ENCODE results near the gene BLMH.
A peak's percentile ranks its signal among the peaks of the same experiment; 100 is the strongest.

BLMH gene

DNA sequence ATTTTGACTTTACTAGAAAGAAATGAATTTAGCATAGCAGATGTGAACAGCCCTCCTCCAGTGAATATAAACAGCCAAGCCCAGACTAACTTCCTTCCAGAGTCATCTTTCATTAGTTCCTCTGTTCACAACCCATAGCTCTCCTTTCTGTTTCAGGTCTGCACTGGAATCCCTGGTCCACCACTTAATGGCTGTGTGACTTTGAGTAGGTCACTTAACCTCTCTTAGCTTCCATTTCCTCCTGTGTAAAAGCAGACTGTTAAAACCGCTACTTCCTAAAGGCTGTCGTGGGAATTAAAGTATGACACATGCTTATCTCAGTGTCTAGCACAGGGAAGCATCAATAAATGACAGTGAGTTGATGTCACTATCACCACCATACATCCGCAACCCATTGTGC lies 63.7 kb downstream of the BLMH start:
- peaks cover 11 to 15% of the 10 kb centered on the region in 2 experiments for H3K4me1 ChIP-seq (ENCODE audit: control insufficient read depth in 1 of 2, insufficient read depth in 2 of 2, low read length in 2 of 2)
- H2AK5ac ChIP-seq (ENCODE audit: low read length), result no peak overlapping the region
- peaks cover 4% of the 10 kb centered on the region for H3K79me1 ChIP-seq (ENCODE audit: low read length)
- H3K27ac ChIP-seq (ENCODE audit: low read depth, low read length), result no peak overlapping the region
- no peaks in the 10 kb centered on the region for H3K36me3 ChIP-seq (ENCODE audit: control insufficient read depth in 1 of 2, insufficient read depth in 2 of 2, low read length in 2 of 2)
- no peak for DNase-seq
- H2AFZ ChIP-seq (ENCODE audit: insufficient read depth, low read length, poor library complexity), result no peak overlapping the region
- H3K4me2 ChIP-seq (ENCODE audit: low read length), result no peak overlapping the region
- no peak overlapping the region for H2BK5ac ChIP-seq (ENCODE audit: low read depth, low read length, poor library complexity)
- H3K9me3 ChIP-seq (ENCODE audit: insufficient read depth, low read depth, low read length), result no peaks in the 10 kb centered on the region
- no peaks in the 10 kb centered on the region for H3K79me2 ChIP-seq (ENCODE audit: control insufficient read depth, insufficient read depth, low read length, poor library complexity)
- no peak overlapping the region for H3K23ac ChIP-seq (ENCODE audit: low read length)
- no peak overlapping the region for H3K4me3 ChIP-seq (ENCODE audit: low read depth, low read length)
- no peak overlapping the region for H4K12ac ChIP-seq (ENCODE audit: low read depth, low read length)
- H2BK120ac ChIP-seq (ENCODE audit: insufficient read depth, low read length, poor library complexity), result no peak overlapping the region
- no CpG with 5 or more reads among the region's 3 CpGs for WGBS (ENCODE audit: extremely low coverage, insufficient coverage, insufficient read length)
- no peaks in the 10 kb centered on the region for H3K27me3 ChIP-seq (ENCODE audit: insufficient read depth, low read length)
- no peak overlapping the region for H3K9ac ChIP-seq (ENCODE audit: low read length)
- no peak overlapping the region for H4K91ac ChIP-seq (ENCODE audit: low read depth, low read length)
- no peak overlapping the region for H4K8ac ChIP-seq (ENCODE audit: low read depth, low read length)
- H3K4ac ChIP-seq (ENCODE audit: low read depth, low read length), result no peak overlapping the region
- no peak overlapping the region for H3K18ac ChIP-seq (ENCODE audit: low read length)
- no peak overlapping the region for H3K14ac ChIP-seq (ENCODE audit: low read length)
- H2BK12ac ChIP-seq (ENCODE audit: low read length), result no peak overlapping the region

DNA sequence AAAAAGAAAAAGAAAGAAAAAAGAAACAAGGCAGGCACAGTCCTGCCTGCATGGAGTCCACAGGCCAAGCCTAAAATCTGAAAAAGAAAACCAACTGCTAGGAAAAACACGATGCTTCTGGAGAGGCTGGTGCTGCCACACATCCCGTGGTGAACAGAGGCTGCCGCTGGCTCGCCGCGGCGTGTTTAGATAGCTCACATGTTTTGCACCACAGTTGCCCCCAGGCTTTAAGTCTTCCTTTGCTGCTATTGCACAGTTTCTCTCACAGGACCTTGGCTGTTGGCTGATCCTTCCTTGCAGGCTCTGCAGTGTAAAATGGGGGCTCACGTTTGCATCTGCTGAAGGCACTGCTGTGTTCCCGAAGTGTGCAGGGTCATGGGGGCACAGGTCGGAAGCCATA lies 64.9 kb downstream of the BLMH start:
- Histone ChIP-seq H2AK5ac (ENCODE audit: low read length) (no peak overlapping the region), H3K4ac (ENCODE audit: low read depth, low read length) (no peak overlapping the region), H3K79me1 (ENCODE audit: low read length) (peaks cover 4% of the 10 kb centered on the region), H3K9ac (ENCODE audit: low read length) (no peak overlapping the region), H3K79me2 (ENCODE audit: control insufficient read depth, insufficient read depth, low read length, poor library complexity) (no peaks in the 10 kb centered on the region), H3K4me1 (ENCODE audit: control insufficient read depth in 1 of 2, insufficient read depth in 2 of 2, low read length in 2 of 2) (peaks cover 11 to 15% of the 10 kb centered on the region in 2 experiments), H4K8ac (ENCODE audit: low read depth, low read length) (no peak overlapping the region), H3K18ac (ENCODE audit: low read length) (no peak overlapping the region), H3K27ac (ENCODE audit: low read depth, low read length) (peak overlapping the region; percentile 36), H4K12ac (ENCODE audit: low read depth, low read length) (no peak overlapping the region), H3K27me3 (ENCODE audit: insufficient read depth, low read length) (no peaks in the 10 kb centered on the region), H3K9me3 (ENCODE audit: insufficient read depth, low read depth, low read length) (no peaks in the 10 kb centered on the region), H3K36me3 (ENCODE audit: control insufficient read depth in 1 of 2, insufficient read depth in 2 of 2, low read length in 2 of 2) (no peaks in the 10 kb centered on the region), H3K4me2 (ENCODE audit: low read length) (no peak overlapping the region), H4K91ac (ENCODE audit: low read depth, low read length) (no peak overlapping the region), H2BK120ac (ENCODE audit: insufficient read depth, low read length, poor library complexity) (no peak overlapping the region), H2BK5ac (ENCODE audit: low read depth, low read length, poor library complexity) (no peak overlapping the region), H2BK12ac (ENCODE audit: low read length) (no peak overlapping the region), H2AFZ (ENCODE audit: insufficient read depth, low read length, poor library complexity) (no peak overlapping the region), H3K14ac (ENCODE audit: low read length) (no peak overlapping the region), H3K23ac (ENCODE audit: low read length) (no peak overlapping the region), H3K4me3 (ENCODE audit: low read depth, low read length) (no peak overlapping the region)
- DNase-seq, result peak; percentile 93 to 97
- WGBS (ENCODE audit: extremely low coverage, insufficient coverage, insufficient read length), result no CpG with 5 or more reads among the region's 10 CpGs

DNA sequence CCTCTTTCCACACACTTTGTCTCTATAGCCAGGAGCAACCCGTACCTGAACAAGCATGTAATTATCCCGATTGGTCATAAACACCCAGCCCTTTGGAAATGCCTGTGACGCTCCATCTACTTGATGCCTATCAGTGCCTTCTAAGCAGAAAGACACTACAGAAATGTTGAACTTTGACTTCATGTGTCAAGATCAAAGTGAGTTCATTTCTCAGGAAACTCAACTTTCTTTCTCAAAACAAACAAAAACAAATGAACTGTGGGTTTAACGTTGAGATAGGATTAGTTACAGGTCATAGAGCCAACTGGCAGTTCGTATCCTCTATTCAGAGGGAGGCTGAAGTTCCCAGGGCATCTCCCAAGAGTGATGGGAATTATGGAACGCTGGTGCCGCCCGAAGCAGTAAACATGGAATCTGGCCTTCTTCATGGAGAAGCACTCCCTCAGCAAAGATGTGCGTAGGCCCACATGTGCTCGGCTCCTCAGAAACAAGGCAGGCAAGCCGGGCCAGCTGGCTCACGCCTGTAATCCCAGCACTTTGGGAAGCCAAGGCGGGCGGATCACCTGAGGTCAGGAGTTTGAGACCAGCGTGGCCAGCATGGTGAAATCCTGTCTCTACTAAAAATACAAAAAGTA lies 65.7 kb downstream of the BLMH start:
- WGBS (ENCODE audit: extremely low coverage, insufficient coverage, insufficient read length), result no CpG with 5 or more reads among the region's 15 CpGs

DNA sequence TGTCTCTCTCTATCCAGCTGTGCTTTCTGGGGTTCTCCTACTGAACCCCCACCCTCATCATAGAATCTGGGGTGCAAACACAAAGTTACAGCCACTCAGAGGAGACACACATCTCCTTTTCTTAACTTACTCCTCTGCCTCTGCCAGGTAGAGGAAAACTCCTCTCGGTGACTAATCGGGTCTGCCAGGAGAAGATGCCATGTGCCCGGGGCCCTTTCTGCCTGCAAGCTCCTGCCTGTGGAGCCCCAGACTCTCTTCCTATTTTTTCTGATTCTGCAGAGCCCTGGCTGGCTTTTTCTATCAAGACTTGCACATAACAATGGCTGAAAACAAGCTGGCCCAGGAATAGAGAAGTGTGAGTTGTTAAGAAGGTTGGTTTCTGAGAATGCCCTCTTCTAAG lies 66.6 kb downstream of the BLMH start:
- Histone ChIP-seq H3K18ac (ENCODE audit: low read length) (no peak overlapping the region), H2AK5ac (ENCODE audit: low read length) (no peak overlapping the region), H4K8ac (ENCODE audit: low read depth, low read length) (no peak overlapping the region), H2BK120ac (ENCODE audit: insufficient read depth, low read length, poor library complexity) (no peak overlapping the region), H3K4ac (ENCODE audit: low read depth, low read length) (no peak overlapping the region), H3K27ac (ENCODE audit: low read depth, low read length) (peak overlapping the region; percentile 70), H4K12ac (ENCODE audit: low read depth, low read length) (no peak overlapping the region), H2AFZ (ENCODE audit: insufficient read depth, low read length, poor library complexity) (no peak overlapping the region), H3K4me3 (ENCODE audit: low read depth, low read length) (no peak overlapping the region), H3K4me1 (ENCODE audit: control insufficient read depth in 1 of 2, insufficient read depth in 2 of 2, low read length in 2 of 2) (peaks cover 11 to 15% of the 10 kb centered on the region in 2 experiments), H3K23ac (ENCODE audit: low read length) (no peak overlapping the region), H3K9ac (ENCODE audit: low read length) (no peak overlapping the region), H3K36me3 (ENCODE audit: control insufficient read depth in 1 of 2, insufficient read depth in 2 of 2, low read length in 2 of 2) (no peaks in the 10 kb centered on the region), H3K79me2 (ENCODE audit: control insufficient read depth, insufficient read depth, low read length, poor library complexity) (no peaks in the 10 kb centered on the region), H4K91ac (ENCODE audit: low read depth, low read length) (peak overlapping the region; percentile 72), H2BK5ac (ENCODE audit: low read depth, low read length, poor library complexity) (peak overlapping the region; percentile 8), H3K27me3 (ENCODE audit: insufficient read depth, low read length) (no peaks in the 10 kb centered on the region), H3K4me2 (ENCODE audit: low read length) (no peak overlapping the region), H3K14ac (ENCODE audit: low read length) (peak overlapping the region; percentile 44), H3K79me1 (ENCODE audit: low read length) (peaks cover 4% of the 10 kb centered on the region), H2BK12ac (ENCODE audit: low read length) (no peak overlapping the region), H3K9me3 (ENCODE audit: insufficient read depth, low read depth, low read length) (no peaks in the 10 kb centered on the region)
- DNase-seq, result peak; percentile 65 to 73
- no CpG with 5 or more reads among the region's 3 CpGs for WGBS (ENCODE audit: extremely low coverage, insufficient coverage, insufficient read length)

More for the DNA sequence above, 65.7 kb downstream of the BLMH start:
- H4K8ac ChIP-seq (ENCODE audit: low read depth, low read length), result no peak overlapping the region
- H3K27ac ChIP-seq (ENCODE audit: low read depth, low read length), result no peak overlapping the region
- no peak overlapping the region for H2BK5ac ChIP-seq (ENCODE audit: low read depth, low read length, poor library complexity)
- no peak overlapping the region for H3K4me2 ChIP-seq (ENCODE audit: low read length)
- no peaks in the 10 kb centered on the region for H3K36me3 ChIP-seq (ENCODE audit: control insufficient read depth in 1 of 2, insufficient read depth in 2 of 2, low read length in 2 of 2)
- no peak overlapping the region for H2AK5ac ChIP-seq (ENCODE audit: low read length)
- no peak overlapping the region for H3K4ac ChIP-seq (ENCODE audit: low read depth, low read length)
- no peaks in the 10 kb centered on the region for H3K79me2 ChIP-seq (ENCODE audit: control insufficient read depth, insufficient read depth, low read length, poor library complexity)
- H2BK120ac ChIP-seq (ENCODE audit: insufficient read depth, low read length, poor library complexity), result no peak overlapping the region
- H3K79me1 ChIP-seq (ENCODE audit: low read length), result peaks cover 4% of the 10 kb centered on the region
- no peak overlapping the region for H4K91ac ChIP-seq (ENCODE audit: low read depth, low read length)
- no peaks in the 10 kb centered on the region for H3K9me3 ChIP-seq (ENCODE audit: insufficient read depth, low read depth, low read length)
- no peak overlapping the region for H3K14ac ChIP-seq (ENCODE audit: low read length)
- H4K12ac ChIP-seq (ENCODE audit: low read depth, low read length), result no peak overlapping the region
- no peaks in the 10 kb centered on the region for H3K27me3 ChIP-seq (ENCODE audit: insufficient read depth, low read length)
- no peak overlapping the region for H3K18ac ChIP-seq (ENCODE audit: low read length)
- H3K9ac ChIP-seq (ENCODE audit: low read length), result no peak overlapping the region
- H2BK12ac ChIP-seq (ENCODE audit: low read length), result no peak overlapping the region
- no peak overlapping the region for H3K4me3 ChIP-seq (ENCODE audit: low read depth, low read length)
- H2AFZ ChIP-seq (ENCODE audit: insufficient read depth, low read length, poor library complexity), result no peak overlapping the region
- H3K4me1 ChIP-seq (ENCODE audit: control insufficient read depth in 1 of 2, insufficient read depth in 2 of 2, low read length in 2 of 2), result peaks cover 11 to 15% of the 10 kb centered on the region in 2 experiments
- DNase-seq, result peak; percentile 97
- no peak overlapping the region for H3K23ac ChIP-seq (ENCODE audit: low read length)
